NCI-H524 (cell line): ENCODE measurements around the gene MAZ.
"Not testable (repeated sequence)": the region's sequence is repeated elsewhere in the genome, so short reads cannot be mapped to it uniquely, and the experiment has no call there.

Experiments used
- DNase-seq, 2 experiments: peaks; one replicate each; lab custom pipeline; 2025; lab: John Stamatoyannopoulos, UW

Gene MAZ

GRCh38 chr16:29825145-29826044, 19.1 kb downstream of the MAZ start:
- DNase-seq, result peak; percentile 99

- DNase-seq, result no peak
These were observed 20.0 kb downstream of the MAZ start for GRCh38 chr16:29826342-29826695.

- no peak for DNase-seq
These were observed 24.4 kb downstream of the MAZ start for GRCh38 chr16:29830774-29831173.

GRCh38 chr16:29831490-29831889, 25.2 kb downstream of the MAZ start:
- DNase-seq, result no peak

- DNase-seq, result not testable (repeated sequence)
These were observed 26.9 kb downstream of the MAZ start for GRCh38 chr16:29833219-29833618.

- DNase-seq, result no peak
These were observed 27.8 kb downstream of the MAZ start for GRCh38 chr16:29834079-29834478.

GRCh38 chr16:29835926-29836325, 29.6 kb downstream of the MAZ start:
- no peak for DNase-seq

- no peak for DNase-seq
These were observed 30.3 kb downstream of the MAZ start for GRCh38 chr16:29836623-29837022.

GRCh38 chr16:29837841-29838240, 31.5 kb downstream of the MAZ start:
- no peak for DNase-seq

- DNase-seq, result no peak
These were observed 33.5 kb downstream of the MAZ start for GRCh38 chr16:29839822-29840221.

GRCh38 chr16:29840240-29840639, 33.9 kb downstream of the MAZ start:
- no peak for DNase-seq

GRCh38 chr16:29841631-29842030, 35.3 kb downstream of the MAZ start:
- no peak for DNase-seq

GRCh38 chr16:29842732-29843346, 36.5 kb downstream of the MAZ start:
- DNase-seq, result no peak

GRCh38 chr16:29843931-29844330, 37.6 kb downstream of the MAZ start:
- no peak for DNase-seq

GRCh38 chr16:29844575-29845331, 38.4 kb downstream of the MAZ start:
- no peak for DNase-seq

- no peak for DNase-seq
These were observed 39.3 kb downstream of the MAZ start for GRCh38 chr16:29845656-29846055.

- DNase-seq, result peak; percentile 50 to 84
These were observed 42.3 kb downstream of the MAZ start for GRCh38 chr16:29848420-29849297.

GRCh38 chr16:29849505-29849904, 43.2 kb downstream of the MAZ start:
- no peak for DNase-seq

GRCh38 chr16:29850998-29851397, 44.7 kb downstream of the MAZ start:
- no peak for DNase-seq

GRCh38 chr16:29852654-29853053, 46.3 kb downstream of the MAZ start:
- DNase-seq, result no peak

GRCh38 chr16:29854520-29855100, 48.3 kb downstream of the MAZ start:
- peak in 1 of 2 experiments; percentile 28 for DNase-seq
